Amniotic stem cell (primary cell): Measurements from ENCODE around the gene PTGIR.

ENCODE experiments used
- DNase-seq: peaks from one replicate; lab custom pipeline; 2025; lab: John Stamatoyannopoulos, UW

The PTGIR gene, protein sequence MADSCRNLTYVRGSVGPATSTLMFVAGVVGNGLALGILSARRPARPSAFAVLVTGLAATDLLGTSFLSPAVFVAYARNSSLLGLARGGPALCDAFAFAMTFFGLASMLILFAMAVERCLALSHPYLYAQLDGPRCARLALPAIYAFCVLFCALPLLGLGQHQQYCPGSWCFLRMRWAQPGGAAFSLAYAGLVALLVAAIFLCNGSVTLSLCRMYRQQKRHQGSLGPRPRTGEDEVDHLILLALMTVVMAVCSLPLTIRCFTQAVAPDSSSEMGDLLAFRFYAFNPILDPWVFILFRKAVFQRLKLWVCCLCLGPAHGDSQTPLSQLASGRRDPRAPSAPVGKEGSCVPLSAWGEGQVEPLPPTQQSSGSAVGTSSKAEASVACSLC

DNA sequence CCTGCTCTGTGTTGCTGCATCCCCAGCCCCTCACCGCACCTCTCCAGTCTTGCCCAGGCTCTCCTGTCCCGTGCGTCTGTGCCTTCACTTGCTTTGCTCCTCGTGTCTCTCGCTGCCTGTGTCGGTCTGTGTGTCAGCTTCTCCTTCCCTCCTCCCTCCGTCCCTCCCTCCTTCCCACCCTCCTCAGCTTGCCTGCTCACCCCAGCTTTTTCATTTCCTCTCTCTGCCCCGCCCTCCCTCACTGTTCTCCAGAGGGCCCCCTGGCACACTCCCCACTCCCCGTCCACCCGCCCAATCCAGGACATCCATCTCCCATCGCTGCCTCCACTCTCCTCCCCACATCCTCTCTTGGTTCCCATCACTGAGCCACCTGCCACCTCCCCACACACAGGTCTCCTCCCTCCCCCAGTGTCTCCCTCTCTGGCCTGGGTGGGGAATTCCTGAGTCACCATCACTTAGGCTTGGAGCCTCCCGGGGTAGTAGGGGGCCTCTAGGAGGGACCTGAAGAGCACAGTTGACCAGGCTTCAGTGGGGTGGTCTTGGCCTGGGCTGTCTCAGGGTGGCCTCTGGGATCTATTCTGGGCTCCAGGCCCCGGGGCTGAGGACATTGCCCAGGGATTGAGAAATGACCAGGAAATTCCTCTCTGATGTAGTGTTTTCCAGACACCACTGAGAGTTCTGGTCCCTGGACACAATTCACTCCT, at the start of gene PTGIR:
PTGIR (minus strand) TSS at position 132 of the 704 bp plus-strand sequence. CDS start 864 bp downstream, outside the sequence.
- DNase-seq: no peak

GRCh38 chr19:46670813-46671212, 45.9 kb upstream of the PTGIR start:
- peak; percentile 11 for DNase-seq

DNA sequence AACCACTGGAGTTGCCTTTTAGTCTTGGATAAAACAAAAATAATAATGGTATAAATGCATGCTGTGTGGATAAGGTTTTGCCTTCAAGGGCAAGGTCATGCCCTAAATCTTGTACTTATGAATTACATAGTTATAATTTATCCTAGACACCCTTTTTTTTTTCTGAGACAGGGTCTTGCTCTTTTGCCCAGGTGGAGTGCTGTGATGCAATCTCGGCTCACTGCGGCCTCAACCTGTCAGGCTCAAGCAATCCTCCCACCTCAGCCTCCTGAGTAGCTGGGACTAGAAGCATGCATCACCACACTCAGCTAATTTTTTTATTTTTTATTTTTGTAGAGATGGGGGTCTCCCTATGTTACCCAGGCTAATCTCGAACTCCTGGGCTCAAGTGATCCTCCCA, 43.8 kb upstream of the PTGIR start:
- DNase-seq: no peak

DNA sequence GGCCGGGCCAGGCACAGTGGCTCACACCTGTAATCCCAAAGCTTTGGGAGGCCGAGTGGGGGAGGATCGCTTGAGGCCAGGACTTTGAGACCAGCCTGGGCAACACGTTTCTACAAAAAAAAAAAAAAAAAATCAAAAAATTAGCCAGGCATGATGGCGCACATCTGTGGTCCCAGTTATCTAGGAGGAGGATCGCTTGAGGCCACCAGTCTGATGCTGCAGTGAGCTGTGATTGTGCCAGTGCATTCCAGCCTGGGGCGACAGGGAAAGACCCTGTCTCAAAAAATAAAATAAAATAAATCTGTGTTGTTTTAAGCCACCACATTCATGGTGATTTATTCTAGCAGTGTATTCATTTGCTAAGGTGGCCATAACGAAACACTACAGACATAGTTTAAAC, 40.2 kb upstream of the PTGIR start:
- no peak for DNase-seq

GRCh38 chr19:46661735-46662592, 37.1 kb upstream of the PTGIR start:
- peak; percentile 73 for DNase-seq

- peak; percentile 99 for DNase-seq
Observed at GRCh38 chr19:46661020-46661731, 36.3 kb upstream of the PTGIR start, which contains the start of gene DACT3. Gene DACT3, minus strand, starts transcription at chr19:46661182. Its CDS starts 118 bp downstream, at chr19:46661064.

DNA sequence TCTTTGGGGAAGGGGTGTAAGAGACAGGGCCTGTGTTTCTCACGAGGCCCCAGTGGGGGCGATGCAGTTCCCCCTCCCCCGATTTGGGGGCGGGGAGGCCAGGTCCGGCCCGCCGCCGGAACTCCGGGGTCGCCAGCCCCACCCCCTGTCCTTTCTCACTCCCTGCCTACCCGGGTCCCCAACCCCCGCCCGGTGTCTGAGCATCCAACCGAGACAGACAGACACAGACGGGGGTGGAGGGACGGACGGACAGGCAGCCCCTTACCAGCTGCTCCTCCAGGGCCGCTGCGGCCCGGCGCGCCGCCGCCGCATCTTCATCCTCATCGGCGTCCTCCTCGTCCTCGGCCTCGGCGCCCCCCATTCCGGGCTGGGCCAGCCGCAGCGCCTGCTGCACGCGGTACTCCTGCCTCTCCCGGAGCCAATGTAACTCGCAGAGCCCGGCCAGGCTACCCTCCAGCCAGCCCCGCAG, 35.7 kb upstream of the PTGIR start:
- DNase-seq: no peak

- DNase-seq: no peak
Observed at GRCh38 chr19:46660008-46660517, 35.2 kb upstream of the PTGIR start.

- no peak for DNase-seq
Observed at GRCh38 chr19:46659151-46660007, 34.5 kb upstream of the PTGIR start.

GRCh38 chr19:46656541-46656940, 31.7 kb upstream of the PTGIR start:
- no peak for DNase-seq

DNA sequence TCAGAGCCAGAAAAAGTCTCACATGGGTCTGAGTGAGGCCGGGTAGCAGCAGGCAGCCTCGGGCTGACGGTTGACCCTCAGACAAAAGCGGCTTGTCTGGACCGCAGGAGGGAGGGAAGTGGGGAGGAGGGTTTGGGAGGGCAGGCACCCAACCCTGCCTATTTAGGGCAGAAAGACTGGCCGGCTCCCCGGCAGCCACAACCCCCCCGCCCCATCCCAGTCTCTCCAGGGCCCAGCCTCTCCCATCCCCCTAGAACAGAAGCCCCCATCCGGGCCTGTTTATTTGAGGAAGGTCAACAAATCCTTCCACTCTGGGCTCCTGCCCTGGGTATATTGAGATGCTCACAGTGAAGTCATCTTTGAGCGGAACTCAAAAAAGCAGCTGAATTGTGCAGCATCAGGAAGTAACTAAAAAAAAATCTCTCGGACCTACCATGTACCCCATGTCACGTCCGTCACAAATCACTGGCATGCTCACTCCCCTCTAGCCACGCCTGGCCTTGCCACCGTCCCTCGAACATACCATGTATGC, 29.8 kb upstream of the PTGIR start:
- DNase-seq: no peak

- no peak for DNase-seq
Observed at GRCh38 chr19:46650445-46650844, 25.6 kb upstream of the PTGIR start.

- no peak for DNase-seq
Observed at GRCh38 chr19:46648961-46649960, 24.4 kb upstream of the PTGIR start.

DNA sequence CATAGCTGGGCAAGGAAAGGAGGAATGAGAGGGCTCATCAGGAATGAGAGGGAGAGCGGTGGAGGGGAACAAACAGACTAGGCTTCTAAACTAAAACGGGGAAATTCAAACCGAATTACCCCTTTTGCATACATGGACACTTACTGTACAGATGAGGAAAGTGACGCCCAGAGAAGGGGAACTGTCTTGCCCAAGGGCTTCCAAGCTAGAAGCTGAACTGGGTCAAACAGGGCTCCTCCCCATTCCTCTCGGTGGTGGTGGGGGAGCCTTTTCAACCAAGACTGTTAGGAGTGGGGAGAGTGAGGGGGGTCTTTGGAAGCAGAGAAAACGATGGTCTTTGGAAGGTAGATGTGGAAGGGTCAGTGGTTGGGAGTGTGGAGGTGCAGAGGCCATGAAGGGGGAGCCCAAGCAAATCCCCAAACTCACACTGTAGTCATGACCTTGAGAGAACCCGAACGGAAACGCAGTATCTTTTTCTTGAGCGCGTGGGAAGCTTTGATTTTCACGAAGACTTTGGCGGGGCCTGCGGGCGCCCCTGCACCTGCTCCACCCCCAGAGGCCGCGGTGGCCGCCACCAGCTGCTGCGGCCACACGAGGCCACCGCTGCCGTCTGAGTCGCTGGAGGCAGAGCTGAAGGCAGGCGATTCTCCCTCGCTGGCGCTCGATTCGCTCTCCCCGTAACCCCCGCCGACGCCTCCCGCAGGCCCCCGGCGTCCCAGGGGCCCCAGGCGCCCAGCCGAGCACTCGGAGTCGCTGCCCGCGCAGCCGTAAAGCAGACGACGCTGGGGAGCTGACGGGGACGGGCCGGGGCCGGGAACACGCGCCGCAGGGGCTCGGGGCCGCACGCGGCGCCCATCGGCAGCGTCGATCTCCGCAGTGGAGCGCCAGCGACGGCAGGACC, 23.4 kb upstream of the PTGIR start:
- DNase-seq: no peak

DNA sequence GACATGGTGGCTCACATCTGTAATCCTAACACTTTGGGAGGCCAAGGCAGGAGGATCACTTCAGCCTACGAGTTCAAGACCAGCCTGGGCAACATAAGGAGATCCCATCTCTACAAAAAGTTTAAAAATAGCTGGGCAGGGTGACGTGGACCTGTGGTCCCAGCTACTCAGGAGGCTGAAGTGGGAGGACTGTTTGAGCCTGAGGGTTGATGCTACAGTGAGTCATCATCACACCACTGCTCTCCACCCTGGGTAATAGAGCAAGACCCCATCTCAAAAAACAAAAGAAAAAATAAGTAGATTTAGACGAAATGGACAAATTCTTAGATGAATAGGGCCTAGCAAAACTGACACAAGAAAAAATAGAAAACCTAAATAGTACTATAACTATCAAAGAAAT, 21.5 kb upstream of the PTGIR start:
- DNase-seq: no peak

DNA sequence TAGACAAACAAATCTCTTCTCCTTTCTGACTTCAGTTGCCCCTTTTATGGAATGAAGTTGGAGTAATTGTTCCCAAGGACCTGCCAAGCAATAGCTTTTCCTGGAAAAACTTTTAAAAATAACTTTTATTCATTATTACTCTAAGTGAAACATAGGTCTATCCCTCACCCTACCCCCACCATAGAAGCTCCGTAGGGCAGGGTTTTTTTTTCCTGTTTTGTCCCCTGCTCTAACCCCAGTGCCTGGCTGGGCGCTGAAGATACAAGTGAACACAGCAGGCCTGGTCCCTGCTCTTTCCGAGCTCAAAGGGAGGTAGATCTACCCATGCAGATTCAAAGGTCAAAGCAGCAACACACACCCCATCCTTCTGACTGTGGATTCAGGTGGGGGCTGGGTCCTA, 19.8 kb upstream of the PTGIR start:
- DNase-seq: no peak

- DNase-seq: no peak
Observed at GRCh38 chr19:46640656-46641055, 15.8 kb upstream of the PTGIR start.
